ENCODE results near the gene RALGAPA1.

Gene RALGAPA1

DNA sequence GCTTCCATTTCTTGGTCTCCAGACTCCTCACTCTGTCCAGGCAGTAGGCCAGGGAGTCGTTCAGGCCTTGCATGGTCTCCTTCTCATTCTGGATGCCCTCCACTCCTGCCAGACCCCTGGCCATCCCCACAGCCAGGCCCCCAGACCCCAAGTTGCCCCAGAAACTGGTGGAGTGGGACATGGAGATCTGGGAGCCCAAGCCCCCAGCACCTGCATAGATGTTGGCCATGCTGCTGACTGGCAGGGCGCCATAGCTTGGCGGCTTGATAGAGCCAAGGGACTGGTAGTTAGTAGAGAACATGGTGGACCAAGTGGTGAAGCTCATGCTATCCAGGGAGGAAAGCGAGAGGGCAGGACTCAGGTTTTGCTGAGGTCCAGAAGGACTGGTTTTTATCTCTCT lies 296.3 kb downstream of the RALGAPA1 start:
- CTCF ChIA-PET: no interaction called here
- no peak for DNase-seq (ENCODE audit: extremely low spot score)
- POLR2A ChIA-PET: no interaction called here
- TF ChIP-seq, protein P1, sequence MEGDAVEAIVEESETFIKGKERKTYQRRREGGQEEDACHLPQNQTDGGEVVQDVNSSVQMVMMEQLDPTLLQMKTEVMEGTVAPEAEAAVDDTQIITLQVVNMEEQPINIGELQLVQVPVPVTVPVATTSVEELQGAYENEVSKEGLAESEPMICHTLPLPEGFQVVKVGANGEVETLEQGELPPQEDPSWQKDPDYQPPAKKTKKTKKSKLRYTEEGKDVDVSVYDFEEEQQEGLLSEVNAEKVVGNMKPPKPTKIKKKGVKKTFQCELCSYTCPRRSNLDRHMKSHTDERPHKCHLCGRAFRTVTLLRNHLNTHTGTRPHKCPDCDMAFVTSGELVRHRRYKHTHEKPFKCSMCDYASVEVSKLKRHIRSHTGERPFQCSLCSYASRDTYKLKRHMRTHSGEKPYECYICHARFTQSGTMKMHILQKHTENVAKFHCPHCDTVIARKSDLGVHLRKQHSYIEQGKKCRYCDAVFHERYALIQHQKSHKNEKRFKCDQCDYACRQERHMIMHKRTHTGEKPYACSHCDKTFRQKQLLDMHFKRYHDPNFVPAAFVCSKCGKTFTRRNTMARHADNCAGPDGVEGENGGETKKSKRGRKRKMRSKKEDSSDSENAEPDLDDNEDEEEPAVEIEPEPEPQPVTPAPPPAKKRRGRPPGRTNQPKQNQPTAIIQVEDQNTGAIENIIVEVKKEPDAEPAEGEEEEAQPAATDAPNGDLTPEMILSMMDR (IDR thresholded peaks at IDR 0.05; ENCODE audit: control extremely low read depth, extremely low read depth, low read depth, missing control alignments): no peak

DNA sequence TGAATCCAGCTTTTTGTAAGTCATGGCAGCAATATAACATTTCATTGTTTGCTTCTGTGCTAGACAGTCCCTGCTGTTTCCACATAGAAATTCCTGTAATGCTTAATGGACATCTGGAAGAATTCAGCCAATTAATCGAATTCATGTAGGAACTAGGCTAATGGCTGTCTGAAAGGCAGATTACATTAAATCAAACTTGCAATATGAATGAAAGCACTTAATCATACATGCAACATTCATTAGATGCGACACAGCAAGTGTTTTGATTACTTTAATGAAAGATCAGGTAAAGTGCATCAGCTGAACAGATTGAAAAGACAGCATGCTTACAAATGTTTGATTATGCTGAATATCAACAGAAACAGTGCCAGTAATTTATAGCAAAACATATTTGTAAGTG lies 299.2 kb downstream of the RALGAPA1 start:
- ChIA-PET POLR2A (no interaction called here), CTCF (interaction anchor here (1.2 kb wide), 1 partner anchor 8 kb away, joined by 5 read pairs; no protein-coding TSS in a partner anchor)
- TF ChIP-seq, protein P1 (IDR thresholded peaks at IDR 0.05; ENCODE audit: control extremely low read depth, extremely low read depth, low read depth, missing control alignments): no peak

DNA sequence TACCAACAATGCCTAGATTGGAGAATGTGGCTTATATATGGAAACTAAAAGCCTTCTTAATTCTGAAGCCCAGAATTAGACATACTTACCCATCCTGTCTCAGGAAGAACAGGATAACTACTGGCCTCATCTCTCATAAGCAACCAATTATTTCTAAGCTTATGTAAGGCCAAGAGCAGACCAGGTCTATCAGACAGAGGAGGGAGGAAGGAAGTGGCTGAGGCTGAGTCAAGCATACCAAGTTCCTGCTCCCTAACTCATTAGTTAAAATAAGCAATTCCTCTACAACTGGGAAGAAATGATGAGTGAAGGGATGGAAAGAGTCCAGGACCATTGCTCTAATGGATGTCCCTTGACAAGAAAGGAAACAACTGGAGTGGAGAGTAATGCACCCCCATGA lies 302.2 kb downstream of the RALGAPA1 start:
- DNase-seq (ENCODE audit: extremely low spot score): no peak
- ChIA-PET CTCF (interaction anchor here (0.9 kb wide), 1 partner anchor 836 kb away, joined by 3 read pairs; no protein-coding TSS in a partner anchor), POLR2A (no interaction called here)
- TF ChIP-seq, protein P1 (IDR thresholded peaks at IDR 0.05; ENCODE audit: control extremely low read depth, extremely low read depth, low read depth, missing control alignments): no peak

More for the DNA sequence above, 299.2 kb downstream of the RALGAPA1 start:
- DNase-seq (ENCODE audit: extremely low spot score): no peak

DNA sequence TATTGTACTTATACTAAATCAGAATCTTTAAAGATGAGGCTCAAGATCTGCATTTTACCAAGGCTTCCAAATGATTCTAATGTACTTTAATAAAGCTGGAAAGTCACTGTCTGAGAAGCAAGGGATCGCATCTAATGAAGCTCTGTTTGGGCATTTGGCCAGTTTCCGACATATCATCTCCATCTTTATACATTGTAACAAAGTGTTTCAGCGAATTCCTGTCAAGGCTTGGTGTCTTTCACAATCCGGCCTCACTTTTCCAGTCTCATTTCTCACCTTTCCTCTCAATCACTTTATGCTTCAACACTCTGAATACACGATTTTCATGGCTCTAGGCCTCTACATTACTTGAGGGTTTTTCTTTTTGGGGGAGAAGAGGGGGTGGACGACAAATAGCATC lies 302.6 kb downstream of the RALGAPA1 start:
- CTCF ChIA-PET: interaction anchor here (0.9 kb wide), 2 partner anchors 10 to 835 kb away, joined by 3 read pairs; no protein-coding TSS in a partner anchor
- TF ChIP-seq, protein P1 (IDR thresholded peaks at IDR 0.05; ENCODE audit: control extremely low read depth, extremely low read depth, low read depth, missing control alignments): no peak
- POLR2A ChIA-PET: no interaction called here
- DNase-seq (ENCODE audit: extremely low spot score): no peak

DNA sequence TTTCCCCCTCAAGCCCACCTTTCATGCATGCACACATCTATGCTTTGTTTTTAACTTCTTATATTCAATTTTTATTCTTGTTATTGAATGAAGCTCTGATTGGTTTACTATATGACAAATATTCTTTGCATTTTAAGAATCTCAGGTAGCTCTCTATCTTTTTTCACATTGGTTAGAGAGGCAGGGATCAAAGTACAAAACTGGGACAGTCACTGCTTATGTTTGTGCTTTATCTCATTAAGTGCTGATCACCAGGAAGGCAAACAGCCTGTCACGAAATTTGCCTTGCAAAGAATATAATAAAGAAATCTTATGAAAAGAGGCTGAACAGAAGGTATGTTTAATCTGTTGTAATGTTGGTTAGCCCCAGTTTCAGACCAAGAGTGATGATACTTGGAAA lies 304.8 kb downstream of the RALGAPA1 start:
- no peak for DNase-seq (ENCODE audit: extremely low spot score)
- ChIA-PET CTCF (no interaction called here), POLR2A (no interaction called here)
- TF ChIP-seq, protein P1 (IDR thresholded peaks at IDR 0.05; ENCODE audit: control extremely low read depth, extremely low read depth, low read depth, missing control alignments): no peak

DNA sequence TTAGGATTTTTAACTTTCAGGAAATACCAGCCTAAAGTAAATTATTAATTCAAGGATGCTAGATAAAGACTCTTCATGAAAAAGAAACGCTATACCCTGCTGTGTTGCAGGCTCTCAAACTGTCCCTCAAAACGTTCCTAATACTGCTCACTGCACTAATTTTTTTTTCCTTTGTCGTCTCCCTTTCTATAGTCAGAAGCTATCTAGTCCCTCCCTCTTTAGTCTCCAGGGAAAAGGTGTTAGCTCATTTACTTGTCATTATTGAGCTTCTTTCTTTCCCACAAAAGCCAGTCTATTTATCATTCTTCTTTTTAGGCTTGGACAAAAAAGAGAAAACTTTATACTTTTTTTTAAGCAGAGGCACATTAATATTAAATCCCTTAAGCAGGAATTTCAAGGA lies 305.4 kb downstream of the RALGAPA1 start:
- TF ChIP-seq, protein P1 (IDR thresholded peaks at IDR 0.05; ENCODE audit: control extremely low read depth, extremely low read depth, low read depth, missing control alignments): no peak
- DNase-seq (ENCODE audit: extremely low spot score): no peak
- CTCF ChIA-PET: no interaction called here
- POLR2A ChIA-PET: no interaction called here

DNA sequence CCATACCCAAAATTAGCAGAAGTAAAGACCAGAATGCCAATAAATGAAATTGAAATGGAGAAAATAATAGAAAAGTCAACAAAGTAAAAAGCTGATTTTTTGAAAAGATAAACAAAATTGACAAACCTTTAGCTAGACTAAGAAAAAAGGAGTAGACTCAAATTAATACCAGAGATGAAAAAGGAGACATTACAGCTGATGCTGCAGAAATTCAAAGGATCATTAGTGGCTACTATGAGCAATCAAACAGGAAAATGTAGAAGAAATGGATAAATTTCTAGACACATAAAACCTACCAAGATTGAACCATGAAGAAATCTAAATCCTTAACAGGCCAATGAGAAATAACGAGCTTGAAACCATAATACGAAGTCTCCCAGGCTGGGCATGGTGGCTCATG lies 309.9 kb downstream of the RALGAPA1 start:
- ChIA-PET CTCF (interaction anchor here (0.7 to 1.1 kb wide), 3 partner anchors 10 to 20 kb away, joined by 3 to 5 read pairs (median 3); no protein-coding TSS in a partner anchor), POLR2A (no interaction called here)
- TF ChIP-seq, protein P1 (IDR thresholded peaks at IDR 0.05; ENCODE audit: control extremely low read depth, extremely low read depth, low read depth, missing control alignments): no peak
- DNase-seq (ENCODE audit: extremely low spot score): no peak
